Stimulated activated naive CD8-positive, alpha-beta T cell treated with anti-CD3 and anti-CD28 coated beads, Interleukin-15, Interleukin-2, amounts not matched to agents 100 U/mL and 50 U/mL, for 24 hours (primary cell): ENCODE measurements around the gene PPME1.

Experiments
- ATAC-seq: fragments of 150-1000 bp; cut with Tn5 transposase; one replicate; pipeline ENCODE4 v1.10.0; 2021
- DNase-seq: peaks from one replicate; pipeline ENCODE4 v3.0.0; 2021

PPME1 gene

DNA sequence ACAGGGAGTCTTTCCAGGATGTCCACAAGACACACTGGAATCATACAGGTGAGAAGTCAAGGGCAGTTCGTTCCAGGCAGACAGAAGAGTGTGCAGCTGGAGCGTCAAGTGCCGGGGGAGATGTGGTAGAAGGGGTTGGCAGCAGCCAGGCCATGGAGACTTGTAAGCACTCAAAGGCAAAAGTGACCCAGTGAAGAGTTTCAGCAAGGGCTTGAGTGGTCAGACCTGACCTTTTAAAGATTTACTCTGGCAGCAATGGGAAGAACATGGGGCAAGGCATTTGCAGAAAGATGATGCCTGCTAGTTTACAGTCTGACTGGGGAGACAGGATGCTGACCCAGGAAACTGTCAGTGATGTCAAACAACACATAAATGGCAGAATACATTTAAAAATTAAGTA, 111.3 kb downstream of the PPME1 start:
- DNase-seq, result no peak

DNA sequence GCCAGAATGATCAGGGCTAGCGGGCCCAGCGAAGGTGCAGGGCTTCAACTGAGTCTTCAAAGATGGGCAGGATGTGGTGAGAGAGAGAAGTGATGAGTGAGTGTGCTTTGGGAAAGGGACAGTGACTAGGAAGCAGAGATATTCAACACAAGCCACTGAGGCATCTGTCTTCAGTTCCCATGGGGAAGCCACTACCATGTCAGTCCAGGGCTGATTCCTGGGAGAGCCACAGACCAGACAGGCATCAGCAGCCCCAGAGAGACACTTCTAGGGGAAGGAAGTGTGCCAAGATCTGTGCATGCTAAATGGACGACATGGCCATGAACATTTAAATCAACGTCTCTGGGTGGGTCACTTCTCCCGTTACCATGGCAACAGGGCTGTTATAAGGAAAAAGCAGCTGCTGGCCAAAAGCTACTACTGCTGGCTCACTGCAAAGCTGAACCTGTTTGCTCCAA, 111.9 kb downstream of the PPME1 start:
- no peak for DNase-seq
- no peak for ATAC-seq

More for the DNA sequence above, 111.3 kb downstream of the PPME1 start:
- no peak for ATAC-seq

DNA sequence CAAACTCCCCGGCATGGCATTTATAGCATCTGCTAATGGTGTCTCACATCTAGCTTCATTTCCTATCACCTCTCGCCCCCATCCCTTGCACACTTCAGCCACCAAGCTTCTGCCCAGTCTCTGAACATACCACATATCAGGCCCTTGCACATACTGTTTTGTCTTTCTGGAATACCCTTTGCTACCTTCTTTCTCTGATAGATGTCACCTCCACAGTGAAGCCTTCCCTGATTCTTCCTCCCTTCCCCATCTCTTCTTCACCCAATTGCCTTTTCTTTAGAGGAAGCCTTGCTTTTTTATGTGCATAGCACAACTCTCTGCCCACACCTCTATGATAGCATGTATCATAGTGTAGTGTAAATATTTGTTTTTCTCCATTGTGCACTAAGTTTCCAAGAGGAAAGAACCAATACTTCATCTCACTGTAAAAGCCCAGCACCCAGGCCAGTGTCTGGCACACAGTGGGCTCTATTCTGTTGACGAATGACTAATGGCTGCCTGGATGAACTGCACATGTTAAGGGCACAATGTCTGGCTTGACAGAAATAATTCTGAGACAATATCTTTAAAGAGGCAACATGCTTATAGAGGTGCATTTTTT, 112.6 kb downstream of the PPME1 start:
- ATAC-seq, result no peak
- DNase-seq, result no peak

DNA sequence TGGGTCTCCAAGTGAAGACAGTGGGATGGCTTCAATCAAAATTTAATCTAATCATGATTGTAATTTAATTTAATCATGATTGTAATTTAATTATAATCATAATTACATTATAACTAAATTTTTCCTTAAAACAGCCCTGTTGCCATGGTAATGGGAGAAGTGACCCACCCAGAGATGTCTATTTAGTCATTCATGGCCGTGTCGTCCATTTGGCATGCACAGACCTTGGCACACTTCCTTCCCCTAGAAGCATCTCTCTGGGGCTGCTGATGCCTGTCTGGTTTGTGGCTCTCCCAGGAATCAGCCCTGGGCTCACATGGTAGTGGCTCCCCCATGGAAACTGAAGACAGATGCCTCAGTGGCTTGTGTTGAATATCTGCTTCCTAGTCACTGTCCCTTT, 113.4 kb downstream of the PPME1 start:
- ATAC-seq, result no peak
- no peak for DNase-seq

DNA sequence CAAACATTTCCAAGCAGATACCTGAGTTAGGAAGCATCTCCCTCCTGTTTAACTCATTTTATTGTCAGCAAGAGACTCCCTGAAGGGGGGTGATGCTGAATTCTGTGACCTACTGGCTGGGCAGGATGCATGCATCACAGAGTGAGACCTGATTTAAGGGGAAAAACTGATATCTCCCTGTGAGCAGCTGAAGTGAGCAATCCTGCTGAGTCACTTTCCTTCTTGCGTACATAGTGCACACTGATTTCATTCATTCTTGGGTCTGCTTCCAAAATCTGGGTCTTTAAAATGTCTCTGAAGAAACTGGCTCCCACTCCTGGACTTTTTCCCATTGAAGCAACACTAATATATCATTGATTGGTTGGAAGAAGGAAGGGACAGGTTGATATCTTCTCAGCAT, 117.1 kb downstream of the PPME1 start:
- ATAC-seq (no peak), DNase-seq (no peak)

DNA sequence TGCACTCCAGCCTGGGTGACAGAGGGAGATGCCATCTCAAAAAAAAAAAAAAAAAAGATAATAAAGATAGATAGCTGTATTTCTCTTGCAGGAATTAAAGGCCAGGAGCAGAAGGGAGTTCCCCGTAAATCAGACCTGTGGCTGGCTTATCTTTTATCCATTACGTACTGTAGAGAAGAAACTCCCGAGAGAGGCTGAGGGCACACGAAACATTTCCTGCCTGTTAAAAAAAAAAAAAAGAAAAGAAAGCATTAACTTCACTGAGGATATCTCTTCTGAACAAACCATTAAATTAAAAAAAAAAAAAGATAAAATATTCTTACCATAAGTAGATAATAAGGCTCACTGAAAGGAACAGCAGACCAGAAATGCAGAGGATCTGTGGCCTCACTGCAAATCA, 117.8 kb downstream of the PPME1 start:
- DNase-seq (no peak), ATAC-seq (no peak)

DNA sequence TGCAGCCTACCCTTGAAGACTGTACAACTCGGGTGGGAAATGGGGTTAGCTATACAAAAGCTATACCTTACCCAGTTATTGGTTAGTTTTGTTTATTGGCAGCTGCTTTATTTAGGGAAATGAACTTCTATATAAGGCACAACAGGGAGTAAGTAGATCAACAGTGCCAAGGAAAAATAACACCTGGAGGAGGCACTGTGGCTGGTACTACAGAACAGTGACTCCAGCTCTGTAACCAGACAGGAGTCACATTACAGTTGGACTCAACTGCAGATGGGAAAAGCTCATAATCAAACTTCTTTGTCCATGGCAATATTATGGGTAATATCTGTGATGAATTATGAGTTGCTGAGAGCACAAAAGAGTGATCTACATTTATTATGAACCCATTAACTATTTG, 126.4 kb downstream of the PPME1 start:
- ATAC-seq (no peak), DNase-seq (no peak)

DNA sequence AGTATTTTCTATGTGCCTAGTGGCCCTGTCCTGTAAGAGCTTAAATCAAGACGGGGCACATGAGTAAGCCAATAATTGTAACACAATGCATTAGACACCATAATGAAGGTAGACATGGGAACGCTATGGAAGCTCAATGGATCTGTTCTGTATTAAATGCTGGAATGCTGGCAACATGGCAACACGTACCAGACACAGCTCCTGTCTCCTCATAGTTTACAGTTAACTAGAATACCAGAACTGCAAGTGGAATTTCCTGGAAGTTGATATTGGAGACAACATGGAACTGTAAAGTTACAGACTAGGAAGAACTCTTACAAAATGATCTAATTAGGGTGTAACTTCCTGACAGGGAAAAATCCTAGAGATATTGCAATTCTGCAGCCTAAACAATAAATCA, 127.9 kb downstream of the PPME1 start:
- DNase-seq, result no peak
- no peak for ATAC-seq
